ENCODE measurements around the gene GLI1.

The GLI1 gene

GRCh38 chr12:57520053-57520818, 60.7 kb downstream of the GLI1 start, which contains the start of gene DDIT3:
TSS of gene DDIT3 (minus strand) at chr12:57520514. CDS start at chr12:57517406, 3,108 bp downstream.
- peak; percentile 98 for DNase-seq (ENCODE audit: low read depth)

- DNase-seq (ENCODE audit: low read depth): no peak
These were observed 62.0 kb downstream of the GLI1 start for GRCh38 chr12:57521525-57522010.
